IMR-90 (cell line): ENCODE data around the gene APC. TPM values are rescaled to one million over a fixed set of nuclear protein-coding genes. Genes with fewer than 3 reads are reported as not detected.
A peak's percentile ranks its signal among the peaks of the same experiment; 100 is the strongest.

ENCODE experiments used
- ATAC-seq: fragments of 200-7000 bp; cut with Tn5 transposase; 2 replicates; pipeline ENCODE4 v1.9.1; 2020; ENCODE audit warnings: low read depth, mild to moderate bottlenecking, moderate library complexity
- BruUV-seq: library from RNA; stranded (reverse); fragments of 400-500 nt; replicated peaks from 2 replicates; lab custom pipeline; 2021; lab: Mats Ljungman, UMichigan
- CTCF ChIA-PET: fragments of 300-600 bp; formaldehyde crosslinking; extraction: SDS; loops from one replicate; lab custom pipeline; 2021; ENCODE audit warnings: antibody characterized with exemption; lab: Yijun Ruan, JAX
- POLR2A ChIA-PET: fragments of 300-600 bp; sonication (Branson Sonifier 250); formaldehyde crosslinking; loops from one replicate; lab custom pipeline; 2022; ENCODE audit warnings: antibody characterized with exemption; ENCODE audit not compliant: unreplicated experiment; lab: Charles Lee
- DNase-seq: peaks from one replicate; pipeline ENCODE4 v3.0.0; 2013
- H2AFZ ChIP-seq: replicated peaks from 2 replicates; pipeline ENCODE3; 2013; ENCODE audit warnings: low read length, mild to moderate bottlenecking; ENCODE audit not compliant: poor library complexity
- H2AK5ac ChIP-seq: 2 replicates; pipeline ENCODE4 v1.6.1; 2013; ENCODE audit warnings: low read depth, low read length, inconsistent platforms
- H2AK9ac ChIP-seq: replicated peaks from 2 replicates; pipeline ENCODE3; 2013; ENCODE audit warnings: mild to moderate bottlenecking, low read depth, low read length, moderate library complexity; ENCODE audit not compliant: poor library complexity
- H2BK120ac ChIP-seq: 2 replicates; pipeline ENCODE4 v1.6.1; 2013; ENCODE audit warnings: low read depth, low read length, inconsistent platforms
- H2BK15ac ChIP-seq: 3 replicates; pipeline ENCODE4 v1.6.1; 2013; ENCODE audit warnings: low read depth, low read length, inconsistent platforms
- H2BK20ac ChIP-seq: 2 replicates; pipeline ENCODE4 v1.6.1; 2013; ENCODE audit warnings: low read depth, mild to moderate bottlenecking, inconsistent platforms, low read length, moderate library complexity
- H2BK5ac ChIP-seq: 2 replicates; pipeline ENCODE4 v1.6.1; 2013; ENCODE audit warnings: mild to moderate bottlenecking, low read depth, low read length, inconsistent platforms; ENCODE audit not compliant: poor library complexity, severe bottlenecking
- H3K14ac ChIP-seq: replicated peaks from 2 replicates; pipeline ENCODE4 v1.6.1; 2013; ENCODE audit warnings: low read depth, low read length, inconsistent platforms
- H3K18ac ChIP-seq: 2 replicates; pipeline ENCODE4 v1.6.1; 2013; ENCODE audit warnings: low read depth, low read length, control low read depth
- H3K23ac ChIP-seq: 2 replicates; pipeline ENCODE4 v1.6.1; 2013; ENCODE audit warnings: low read depth, low read length, inconsistent platforms
- H3K27ac ChIP-seq: 2 replicates; pipeline ENCODE4 v1.5.1; 2013; ENCODE audit warnings: mild to moderate bottlenecking, control low read depth, low read length; ENCODE audit not compliant: insufficient read depth
- H3K27me3 ChIP-seq: 2 replicates; pipeline ENCODE4 v1.6.1; 2013; ENCODE audit warnings: low read length; ENCODE audit not compliant: control insufficient read depth, insufficient read depth
- H3K36me3 ChIP-seq: 2 replicates; pipeline ENCODE4 v1.6.1; 2013; ENCODE audit warnings: low read length, mixed read lengths; ENCODE audit not compliant: control insufficient read depth, insufficient read depth
- H3K4ac ChIP-seq: 2 replicates; pipeline ENCODE4 v1.6.1; 2013; ENCODE audit warnings: low read depth, low read length, inconsistent platforms
- H3K4me1 ChIP-seq: 2 replicates; pipeline ENCODE4 v1.6.1; 2013; ENCODE audit warnings: low read length, mixed read lengths; ENCODE audit not compliant: control insufficient read depth, insufficient read depth
- H3K4me2 ChIP-seq: 2 replicates; pipeline ENCODE4 v1.6.1; 2013; ENCODE audit warnings: low read depth, mild to moderate bottlenecking, control low read depth, low read length, moderate library complexity
- H3K4me3 ChIP-seq: 2 replicates; pipeline ENCODE4 v1.5.1; 2013; ENCODE audit warnings: low read depth, mild to moderate bottlenecking, control low read depth, low read length, moderate library complexity; ENCODE audit not compliant: insufficient read depth
- H3K56ac ChIP-seq: 2 replicates; pipeline ENCODE4 v1.6.1; 2013; ENCODE audit warnings: low read length, inconsistent platforms; ENCODE audit not compliant: insufficient read depth; ENCODE audit errors: extremely low read depth
- H3K79me1 ChIP-seq, 2 experiments: 2 replicates each; pipeline ENCODE4 v1.6.1; 2013; ENCODE audit warnings: low read length in 2 of 2, inconsistent platforms in 1 of 2, low read depth in 1 of 2
- H3K9ac ChIP-seq: 2 replicates; pipeline ENCODE4 v1.6.1; 2013; ENCODE audit warnings: low read depth, low read length, control low read depth
- H3K9me1 ChIP-seq: 2 replicates; pipeline ENCODE4 v1.6.1; 2013; ENCODE audit warnings: low read length, inconsistent platforms; ENCODE audit not compliant: insufficient read depth
- H3K9me3 ChIP-seq: 2 replicates; pipeline ENCODE4 v1.6.1; 2013; ENCODE audit warnings: low read length; ENCODE audit not compliant: control insufficient read depth, insufficient read depth
- H4K20me1 ChIP-seq: 2 replicates; pipeline ENCODE4 v1.6.1; 2013; ENCODE audit warnings: low read length, inconsistent platforms; ENCODE audit not compliant: insufficient read depth
- H4K5ac ChIP-seq: 2 replicates; pipeline ENCODE4 v1.6.1; 2013; ENCODE audit warnings: mild to moderate bottlenecking, low read depth, low read length, control low read depth
- H4K8ac ChIP-seq, 2 experiments: 2 replicates each; pipeline ENCODE4 v1.6.1; 2013; ENCODE audit warnings: low read depth in 2 of 2, low read length in 2 of 2, control low read depth in 1 of 2, inconsistent platforms in 1 of 2
- H4K91ac ChIP-seq: 2 replicates; pipeline ENCODE4 v1.6.1; 2013; ENCODE audit warnings: low read depth, low read length, inconsistent platforms; ENCODE audit not compliant: insufficient read depth
- BHLHE40 ChIP-seq: fragments of 150-350 bp; IDR thresholded peaks from 2 replicates; pipeline ENCODE4 v1.6.1; 2016; ENCODE audit warnings: mild to moderate bottlenecking, low read depth, low read length
- CEBPB ChIP-seq: IDR thresholded peaks from 2 replicates; pipeline ENCODE4 v1.6.1; 2012; ENCODE audit warnings: low read depth, low read length, improper control_type of control experiment
- CHD1 ChIP-seq: IDR thresholded peaks from 2 replicates; pipeline ENCODE4 v1.6.1; 2012; ENCODE audit warnings: low read depth, low read length, improper control_type of control experiment
- FOS ChIP-seq: fragments of 150-350 bp; IDR thresholded peaks from 2 replicates; pipeline ENCODE4 v1.6.1; 2016; ENCODE audit warnings: low read depth, low read length
- MAFK ChIP-seq: IDR thresholded peaks from 2 replicates; pipeline ENCODE4 v1.6.1; 2012; ENCODE audit warnings: low read depth, low read length, improper control_type of control experiment
- MAZ ChIP-seq: IDR thresholded peaks from 2 replicates; pipeline ENCODE4 v1.6.1; 2012; ENCODE audit warnings: low read depth, mild to moderate bottlenecking, low read length, improper control_type of control experiment, moderate library complexity, borderline replicate concordance
- MXI1 ChIP-seq: IDR thresholded peaks from 2 replicates; pipeline ENCODE4 v1.6.1; 2012; ENCODE audit warnings: low read depth, mild to moderate bottlenecking, low read length, moderate library complexity, borderline replicate concordance
- POLR2A ChIP-seq: IDR thresholded peaks from 2 replicates; pipeline ENCODE4 v1.6.1; 2012; ENCODE audit warnings: mild to moderate bottlenecking, low read depth, low read length
- RAD21 ChIP-seq: IDR thresholded peaks from 2 replicates; pipeline ENCODE4 v1.6.1; 2012; ENCODE audit warnings: low read length, improper control_type of control experiment
- RCOR1 ChIP-seq: IDR thresholded peaks from 2 replicates; pipeline ENCODE4 v1.6.1; 2012; ENCODE audit warnings: mild to moderate bottlenecking, low read length, improper control_type of control experiment; ENCODE audit not compliant: insufficient replicate concordance
- SMC3 ChIP-seq: fragments of 150-350 bp; IDR thresholded peaks from 2 replicates; pipeline ENCODE4 v1.6.1; 2016; ENCODE audit warnings: low read depth, mild to moderate bottlenecking, antibody characterized with exemption, low read length, moderate library complexity
- WGBS, 2 experiments: methylation state at CpG; one replicate each; pipeline versions ENCODE4 v1.1.5 to v1.1.7; 2013; ENCODE audit warnings: missing lambda C conversion rate in 2 of 2; ENCODE audit not compliant: insufficient read length in 1 of 2; ENCODE audit errors: extremely low coverage in 2 of 2; 5-methylcytosine and 5-hydroxymethylcytosine counted together
- dilution Hi-C: fragments of 300-500 bp; cut with HindIII; formaldehyde crosslinking; loops from one replicate; pipeline ENCODE4 v1.14.3; 2018; ENCODE audit warnings: low sequenced_read_pairs; ENCODE audit not compliant: unreplicated experiment
- in situ Hi-C: fragments of 300-500 bp; cut with MboI; formaldehyde crosslinking; loops from 3 replicates; pipeline ENCODE4 v1.14.3; 2019; ENCODE audit warnings: low sequenced_read_pairs, inconsistent platforms, mixed read lengths
- intact Hi-C: fragments of 100-400 bp; cut with micrococcal nuclease; formaldehyde crosslinking; loops from 2 replicates; pipeline ENCODE4 v1.10.0; 2022
- polyA plus RNA-seq, 3 experiments: library from polyadenylated mRNA; depleted of rRNA; stranded (reverse); fragments of >200 nt; gene quantifications; 2 replicates each; pipeline ENCODE4 v1.2.3, GENCODE V29; 2012; ENCODE audit warnings: low replicate concordance in 1 of 3
- total RNA-seq: library from RNA; depleted of rRNA; stranded (reverse); fragments of >200 nt; gene quantifications from 2 replicates; pipeline ENCODE4 v1.2.3, GENCODE V29; 2012
- TF ChIP-seq, protein P1 (sequence below): conservative IDR thresholded peaks from 2 replicates; pipeline ENCODE4 v1.5.1; 2012; ENCODE audit warnings: mild to moderate bottlenecking, low read depth, low read length, improper control_type of control experiment
- TF ChIP-seq, protein P2 (sequence below): fragments of 150-350 bp; IDR thresholded peaks from 2 replicates; pipeline ENCODE4 v1.6.1; 2017; ENCODE audit warnings: mild to moderate bottlenecking, antibody characterized with exemption, low read length, low read depth
- TF ChIP-seq, protein P3 (sequence below): fragments of 150-350 bp; IDR thresholded peaks from 2 replicates; pipeline ENCODE4 v1.6.1; 2016; ENCODE audit warnings: low read depth, mild to moderate bottlenecking, low read length, moderate library complexity, borderline replicate concordance

The APC gene
- total and polyA plus RNA-seq, 2 of the 4 experiments (the other 2 are of a cell fraction): 7.3 to 58.4 TPM

DNA sequence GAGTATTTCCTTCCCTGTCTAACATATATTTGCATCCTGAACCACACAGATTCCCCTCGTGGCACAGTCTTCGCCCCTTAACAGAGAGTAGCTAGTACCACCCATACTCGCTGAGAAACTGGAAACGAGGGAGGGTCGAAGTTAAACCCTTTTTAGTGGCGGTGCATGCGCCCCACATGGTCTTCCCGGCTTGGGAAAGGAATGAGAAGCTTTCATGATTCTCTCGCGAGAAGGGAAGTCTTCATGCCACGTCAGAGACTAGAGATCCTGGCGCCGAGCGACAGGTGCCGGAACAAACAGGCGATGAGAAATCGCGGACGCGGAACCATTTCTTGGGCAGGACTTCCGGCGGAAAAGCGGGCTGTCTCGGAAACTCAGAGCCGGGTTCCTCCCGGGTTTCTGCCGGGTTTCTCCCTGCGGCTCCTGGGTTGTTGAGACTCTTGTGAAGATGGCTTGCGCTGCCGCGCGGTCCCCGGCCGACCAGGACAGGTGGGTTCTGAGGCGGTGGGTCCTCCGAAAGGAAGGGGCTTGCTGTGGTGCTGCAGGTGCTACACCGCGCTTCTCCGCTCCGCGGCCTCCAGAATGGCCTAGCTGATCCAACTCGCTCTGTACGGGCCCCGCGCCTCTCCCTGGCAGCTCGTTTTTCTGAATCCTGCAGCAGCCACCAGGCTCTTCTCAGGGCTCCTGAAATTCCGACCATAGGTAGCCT lies 123.4 kb downstream of the APC start, which contains the start of gene SRP19:
TSS of gene SRP19 (plus strand) at position 359 of the 709 bp plus-strand sequence. CDS start at position 449, 90 bp downstream.
- peaks cover 12 to 36% of the 10 kb centered on the region in 2 experiments for H3K79me1 ChIP-seq
- H3K9ac ChIP-seq: peak within 1 kb of the TSS; percentile 93
- CTCF ChIA-PET: interaction anchor here (0.6 to 2.0 kb wide), 2 partner anchors 13 to 310 kb away, joined by 3 to 8 read pairs; no protein-coding TSS in a partner anchor
- peak within 1 kb of the TSS; percentile 100 for H2AFZ ChIP-seq
- H2BK15ac ChIP-seq: peak within 1 kb of the TSS; percentile 52; the same call in 1 of the 3 replicates
- H4K20me1 ChIP-seq: peaks cover 21% of the 10 kb centered on the region; the same call in 1 of the 2 replicates
- DNase-seq: peak; percentile 98
- H3K9me1 ChIP-seq: peaks cover 5% of the 10 kb centered on the region; the same call in 1 of the 2 replicates
- POLR2A ChIA-PET: no interaction called here
- intact Hi-C loops (no loop called here), in situ Hi-C loops (no loop called here), dilution Hi-C loops (no loop called here)
- peak within 1 kb of the TSS; percentile 88 for H2BK120ac ChIP-seq
- peak within 1 kb of the TSS; percentile 99 for H3K4ac ChIP-seq
- H3K27me3 ChIP-seq: no peaks in the 10 kb centered on the region
- peaks cover 8% of the 10 kb centered on the region for H3K36me3 ChIP-seq
- peak within 1 kb of the TSS; percentile 95 for H4K91ac ChIP-seq
- H2AK9ac ChIP-seq: peak within 1 kb of the TSS; percentile 68
- H3K4me1 ChIP-seq: peaks cover 2% of the 10 kb centered on the region; the same call in 1 of the 2 replicates
- H4K8ac ChIP-seq: peak within 1 kb of the TSS; percentile 98
- H2BK20ac ChIP-seq: peak within 1 kb of the TSS; percentile 41
- H3K4me2 ChIP-seq: peak within 1 kb of the TSS; percentile 97
- TSS peak; percentile 59 for BruUV-seq
- peak within 1 kb of the TSS; percentile 88 for H3K56ac ChIP-seq
- H3K27ac ChIP-seq: peak within 1 kb of the TSS; percentile 78
- H3K9me3 ChIP-seq: no peaks in the 10 kb centered on the region
- H2AK5ac ChIP-seq: peak within 1 kb of the TSS; percentile 53
- H4K5ac ChIP-seq: peak within 1 kb of the TSS; percentile 100
- peak within 1 kb of the TSS; percentile 100 for H3K14ac ChIP-seq
- H3K23ac ChIP-seq: peak within 1 kb of the TSS; percentile 83
- peak within 1 kb of the TSS; percentile 95 for H3K18ac ChIP-seq
- 0% methylated on average over 14 of the region's 47 CpGs; no CpG with 5 or more reads in 1 of the 2 experiments for WGBS, 2 experiments
- H3K4me3 ChIP-seq: peak within 1 kb of the TSS; percentile 91
- peak; percentile 92 for ATAC-seq
- peak within 1 kb of the TSS; percentile 88 for H2BK5ac ChIP-seq
- peak; percentile 56 for TF ChIP-seq MAZ
- TF ChIP-seq RCOR1: peak; percentile 87
- no peak for TF ChIP-seq RAD21
- peak; percentile 95 for TF ChIP-seq CHD1
- peak; percentile 91; the same call in 1 of the 2 replicates for TF ChIP-seq MXI1
- peak; percentile 85 for TF ChIP-seq POLR2A
- no peak for TF ChIP-seq FOS
- TF ChIP-seq, protein P1, sequence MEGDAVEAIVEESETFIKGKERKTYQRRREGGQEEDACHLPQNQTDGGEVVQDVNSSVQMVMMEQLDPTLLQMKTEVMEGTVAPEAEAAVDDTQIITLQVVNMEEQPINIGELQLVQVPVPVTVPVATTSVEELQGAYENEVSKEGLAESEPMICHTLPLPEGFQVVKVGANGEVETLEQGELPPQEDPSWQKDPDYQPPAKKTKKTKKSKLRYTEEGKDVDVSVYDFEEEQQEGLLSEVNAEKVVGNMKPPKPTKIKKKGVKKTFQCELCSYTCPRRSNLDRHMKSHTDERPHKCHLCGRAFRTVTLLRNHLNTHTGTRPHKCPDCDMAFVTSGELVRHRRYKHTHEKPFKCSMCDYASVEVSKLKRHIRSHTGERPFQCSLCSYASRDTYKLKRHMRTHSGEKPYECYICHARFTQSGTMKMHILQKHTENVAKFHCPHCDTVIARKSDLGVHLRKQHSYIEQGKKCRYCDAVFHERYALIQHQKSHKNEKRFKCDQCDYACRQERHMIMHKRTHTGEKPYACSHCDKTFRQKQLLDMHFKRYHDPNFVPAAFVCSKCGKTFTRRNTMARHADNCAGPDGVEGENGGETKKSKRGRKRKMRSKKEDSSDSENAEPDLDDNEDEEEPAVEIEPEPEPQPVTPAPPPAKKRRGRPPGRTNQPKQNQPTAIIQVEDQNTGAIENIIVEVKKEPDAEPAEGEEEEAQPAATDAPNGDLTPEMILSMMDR: no peak
- TF ChIP-seq, protein P2, sequence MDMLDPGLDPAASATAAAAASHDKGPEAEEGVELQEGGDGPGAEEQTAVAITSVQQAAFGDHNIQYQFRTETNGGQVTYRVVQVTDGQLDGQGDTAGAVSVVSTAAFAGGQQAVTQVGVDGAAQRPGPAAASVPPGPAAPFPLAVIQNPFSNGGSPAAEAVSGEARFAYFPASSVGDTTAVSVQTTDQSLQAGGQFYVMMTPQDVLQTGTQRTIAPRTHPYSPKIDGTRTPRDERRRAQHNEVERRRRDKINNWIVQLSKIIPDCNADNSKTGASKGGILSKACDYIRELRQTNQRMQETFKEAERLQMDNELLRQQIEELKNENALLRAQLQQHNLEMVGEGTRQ: peak; percentile 58
- TF ChIP-seq SMC3: no peak
- TF ChIP-seq CEBPB: no peak
- no peak for TF ChIP-seq BHLHE40
- no peak for TF ChIP-seq MAFK
- TF ChIP-seq, protein P3, sequence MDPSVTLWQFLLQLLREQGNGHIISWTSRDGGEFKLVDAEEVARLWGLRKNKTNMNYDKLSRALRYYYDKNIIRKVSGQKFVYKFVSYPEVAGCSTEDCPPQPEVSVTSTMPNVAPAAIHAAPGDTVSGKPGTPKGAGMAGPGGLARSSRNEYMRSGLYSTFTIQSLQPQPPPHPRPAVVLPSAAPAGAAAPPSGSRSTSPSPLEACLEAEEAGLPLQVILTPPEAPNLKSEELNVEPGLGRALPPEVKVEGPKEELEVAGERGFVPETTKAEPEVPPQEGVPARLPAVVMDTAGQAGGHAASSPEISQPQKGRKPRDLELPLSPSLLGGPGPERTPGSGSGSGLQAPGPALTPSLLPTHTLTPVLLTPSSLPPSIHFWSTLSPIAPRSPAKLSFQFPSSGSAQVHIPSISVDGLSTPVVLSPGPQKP: no peak
